Measurements from ENCODE around the gene GLT1D1. TPM values are rescaled to one million over a fixed set of nuclear protein-coding genes. Genes with fewer than 3 reads are reported as not detected.

GLT1D1 gene
- polyA plus RNA-seq, 3 donors: 40.6 to 55.6 (median 53.3) TPM

- Histone ChIP-seq H3K4me2 (replicated peaks; ENCODE audit: extremely low read depth, low read length, poor library complexity, severe bottlenecking) (no peak overlapping the region), H3K36me3 (replicated peaks in 1 of 2; ENCODE audit: control insufficient read depth in 1 of 2, insufficient read depth in 2 of 2, low read length in 2 of 2) (peaks cover 10 to 43% of the 10 kb centered on the region in 2 donors), H3K4me3 (replicated peaks in 1 of 3; ENCODE audit: low read depth in 2 of 3, low read length in 3 of 3) (no peak overlapping the region), H2AFZ (ENCODE audit: insufficient read depth, low read depth, low read length, poor library complexity, severe bottlenecking) (no peak overlapping the region), H4K20me1 (ENCODE audit: insufficient read depth, low read length) (peaks cover 96% of the 10 kb centered on the region), H3K27me3 (ENCODE audit: control insufficient read depth in 2 of 2, insufficient read depth in 2 of 2, low read length in 2 of 2) (peaks cover 0 to 26% of the 10 kb centered on the region in 2 donors), H3K9ac (ENCODE audit: insufficient read depth, low read length, poor library complexity, severe bottlenecking) (no peak overlapping the region), H3K27ac (ENCODE audit: low read depth in 1 of 2, low read length in 2 of 2) (no peak overlapping the region), H3K79me2 (ENCODE audit: insufficient read depth, low read length) (no peaks in the 10 kb centered on the region), H3K4me1 (ENCODE audit: control insufficient read depth in 1 of 2, insufficient read depth in 2 of 2, low read length in 2 of 2) (no peaks in the 10 kb centered on the region), H3K9me3 (replicated peaks in 1 of 2; ENCODE audit: control insufficient read depth in 1 of 2, insufficient read depth in 1 of 2, low read length in 2 of 2) (no peaks in the 10 kb centered on the region)
- Mint-ChIP-seq H3K27me3 (ENCODE audit: low read depth in 3 of 3) (peaks cover 26 to 53% (median 36%) of the 10 kb centered on the region in 3 donors), H3K27ac (no peak overlapping the region), H3K9me3 (peaks cover 3 to 10% (median 7%) of the 10 kb centered on the region in 7 donors), H3K36me3 (peaks cover 52 to 73% of the 10 kb centered on the region in 2 donors), H3K4me3 (peak overlapping the region in 1 of 2 donors; percentile 61), H3K4me1 (peaks cover 2% of the 10 kb centered on the region)
- intact Hi-C loops (cut with micrococcal nuclease): no loop called here
- no peak for TF ChIP-seq CTCF (IDR thresholded peaks at IDR 0.05)
- no peak for DNase-seq
- WGBS (ENCODE audit: insufficient coverage): 47% methylated on average over 6 of the region's 8 CpGs
These were observed 115.4 kb downstream of the GLT1D1 start for GRCh38 chr12:128968668-128969067.

- Histone ChIP-seq H3K27ac (ENCODE audit: low read depth in 1 of 2, low read length in 2 of 2) (no peak overlapping the region), H3K4me2 (replicated peaks; ENCODE audit: extremely low read depth, low read length, poor library complexity, severe bottlenecking) (no peak overlapping the region), H3K36me3 (replicated peaks in 1 of 2; ENCODE audit: control insufficient read depth in 1 of 2, insufficient read depth in 2 of 2, low read length in 2 of 2) (peaks cover 7 to 43% of the 10 kb centered on the region in 2 donors), H3K9ac (ENCODE audit: insufficient read depth, low read length, poor library complexity, severe bottlenecking) (no peak overlapping the region), H3K27me3 (ENCODE audit: control insufficient read depth in 2 of 2, insufficient read depth in 2 of 2, low read length in 2 of 2) (peaks cover 0 to 26% of the 10 kb centered on the region in 2 donors), H3K4me3 (replicated peaks in 1 of 3; ENCODE audit: low read depth in 2 of 3, low read length in 3 of 3) (no peak overlapping the region), H2AFZ (ENCODE audit: insufficient read depth, low read depth, low read length, poor library complexity, severe bottlenecking) (no peak overlapping the region), H4K20me1 (ENCODE audit: insufficient read depth, low read length) (peaks cover 97% of the 10 kb centered on the region), H3K4me1 (ENCODE audit: control insufficient read depth in 1 of 2, insufficient read depth in 2 of 2, low read length in 2 of 2) (no peaks in the 10 kb centered on the region), H3K79me2 (ENCODE audit: insufficient read depth, low read length) (no peaks in the 10 kb centered on the region), H3K9me3 (replicated peaks in 1 of 2; ENCODE audit: control insufficient read depth in 1 of 2, insufficient read depth in 1 of 2, low read length in 2 of 2) (no peaks in the 10 kb centered on the region)
- Mint-ChIP-seq H3K27me3 (ENCODE audit: low read depth in 3 of 3) (peaks cover 26 to 54% (median 37%) of the 10 kb centered on the region in 3 donors), H3K36me3 (peaks cover 50 to 73% of the 10 kb centered on the region in 2 donors), H3K4me1 (peaks cover 2% of the 10 kb centered on the region), H3K27ac (peak overlapping the region in 2 of 7 donors; percentile 50 to 62), H3K4me3 (no peak overlapping the region), H3K9me3 (peaks cover 1 to 4% (median 3%) of the 10 kb centered on the region in 7 donors)
- intact Hi-C loops (cut with micrococcal nuclease): no loop called here
- peak; percentile 15 for TF ChIP-seq CTCF (IDR thresholded peaks at IDR 0.05)
- 2% methylated on average over 12 of the region's 18 CpGs for WGBS (ENCODE audit: insufficient coverage)
- no peak for DNase-seq
These were observed 116.3 kb downstream of the GLT1D1 start for GRCh38 chr12:128969480-128970055.

All from CD14-positive monocyte (primary cell).